ENCODE results near the gene SART3.

GRCh38 chr12:108560752-108561719, at the start of gene SART3:
- no peak for TF ChIP-seq SMC3 (IDR thresholded peaks at IDR 0.05; ENCODE audit: borderline replicate concordance, low read length)
- TF ChIP-seq ZBED1 (IDR thresholded peaks at IDR 0.05; ENCODE audit: borderline replicate concordance) = no peak
- TF ChIP-seq USF1 (IDR thresholded peaks at IDR 0.05; ENCODE audit: borderline replicate concordance, extremely low read length, insufficient read depth, low read depth, low read length) = no peak
- TF ChIP-seq RFX5 (IDR thresholded peaks at IDR 0.05; ENCODE audit: low read depth, low read length) = no peak

All from GM12878 (cell line).